Immature natural killer cell (primary cell): ENCODE measurements around the gene MXRA5. TPM values are rescaled to one million over a fixed set of nuclear protein-coding genes. Genes with fewer than 3 reads are reported as not detected.
"Not testable (repeated sequence)": the region's sequence is repeated elsewhere in the genome, so short reads cannot be mapped to it uniquely, and the experiment has no call there.

Experiments used
- DNase-seq, 3 donors: peaks; one replicate each; pipeline ENCODE4 v3.0.0; 2022; ENCODE audit warnings: mixed read lengths in 1 of 3
- H3K27ac Mint-ChIP-seq, 6 donors: one replicate each; pipeline ENCODE4 v1.8.0; 2020; ENCODE audit warnings: mixed read lengths in 6 of 6, mild to moderate bottlenecking in 5 of 6, inconsistent platforms in 4 of 6, moderate library complexity in 3 of 6
- H3K27me3 Mint-ChIP-seq, 3 donors: one replicate each; pipeline ENCODE4 v1.8.0; 2020 to 2021; ENCODE audit warnings: low read depth in 3 of 3, mild to moderate bottlenecking in 3 of 3, mixed read lengths in 3 of 3, moderate library complexity in 3 of 3, inconsistent platforms in 1 of 3
- H3K36me3 Mint-ChIP-seq, 3 donors: one replicate each; pipeline ENCODE4 v1.8.0; 2020; ENCODE audit warnings: mixed read lengths in 3 of 3, inconsistent platforms in 2 of 3, mild to moderate bottlenecking in 2 of 3
- H3K4me1 Mint-ChIP-seq, 2 donors: one replicate each; pipeline ENCODE4 v1.8.0; 2020; ENCODE audit warnings: inconsistent platforms in 2 of 2, mild to moderate bottlenecking in 2 of 2, mixed read lengths in 2 of 2, moderate library complexity in 1 of 2
- H3K4me3 Mint-ChIP-seq, 5 donors: one replicate each; pipeline ENCODE4 v1.8.0; 2020; ENCODE audit warnings: mild to moderate bottlenecking in 5 of 5, mixed read lengths in 5 of 5, inconsistent platforms in 3 of 5, moderate library complexity in 3 of 5
- H3K9me3 Mint-ChIP-seq, 6 donors: one replicate each; pipeline ENCODE4 v1.8.0; 2020; ENCODE audit warnings: mild to moderate bottlenecking in 6 of 6, mixed read lengths in 6 of 6, inconsistent platforms in 4 of 6, moderate library complexity in 3 of 6
- polyA plus RNA-seq, 3 donors: library from polyadenylated mRNA; unstranded; fragments of 300-500 nt; fragmentation: Illumina TruSeq; gene quantifications; one replicate each; pipeline ENCODE4 v1.2.3, GENCODE V29; 2021

MXRA5 gene
- polyA plus RNA-seq, 3 donors from 2014 or later = not detected

- no peak for DNase-seq
- Mint-ChIP-seq H3K9me3 (peaks cover 0 to 2% (median 0%) of the 10 kb centered on the region in 6 donors), H3K4me3 (no peak overlapping the region), H3K27me3 (peaks cover 3 to 5% (median 5%) of the 10 kb centered on the region in 3 donors), H3K36me3 (no peaks in the 10 kb centered on the region), H3K27ac (no peak overlapping the region), H3K4me1 (no peaks in the 10 kb centered on the region)
These were observed 24.2 kb upstream of the MXRA5 start for GRCh38 chrX:3370656-3371055.

- no peaks in the 10 kb centered on the region for H3K4me1 Mint-ChIP-seq
- no peak overlapping the region for H3K4me3 Mint-ChIP-seq
- no peak overlapping the region for H3K27ac Mint-ChIP-seq
- H3K27me3 Mint-ChIP-seq = peaks cover 0 to 11% (median 3%) of the 10 kb centered on the region in 3 donors
- no peak for DNase-seq
- no peaks in the 10 kb centered on the region for H3K9me3 Mint-ChIP-seq
- no peaks in the 10 kb centered on the region for H3K36me3 Mint-ChIP-seq
These were observed 16.5 kb upstream of the MXRA5 start for GRCh38 chrX:3362956-3363355.

- no peak for DNase-seq
- Mint-ChIP-seq H3K27me3 (peaks cover 0 to 14% (median 0%) of the 10 kb centered on the region in 3 donors), H3K36me3 (no peaks in the 10 kb centered on the region), H3K27ac (no peak overlapping the region), H3K9me3 (no peaks in the 10 kb centered on the region), H3K4me1 (no peaks in the 10 kb centered on the region), H3K4me3 (no peak overlapping the region)
These were observed 14.4 kb upstream of the MXRA5 start for GRCh38 chrX:3360881-3361280.

GRCh38 chrX:3352741-3353140 is 6.3 kb upstream of the MXRA5 start:
- H3K27ac Mint-ChIP-seq, DNase-seq, H3K9me3 Mint-ChIP-seq, H3K4me3 Mint-ChIP-seq, H3K36me3 Mint-ChIP-seq, H3K4me1 Mint-ChIP-seq: not testable (repeated sequence)
- peaks cover 1 to 10% (median 2%) of the 10 kb centered on the region in 3 donors for H3K27me3 Mint-ChIP-seq

- Mint-ChIP-seq H3K27ac (no peak overlapping the region), H3K27me3 (peaks cover 1 to 13% (median 2%) of the 10 kb centered on the region in 3 donors), H3K36me3 (peaks cover 0 to 7% (median 4%) of the 10 kb centered on the region in 3 donors), H3K4me1 (no peaks in the 10 kb centered on the region), H3K9me3 (peaks cover 0 to 8% (median 4%) of the 10 kb centered on the region in 6 donors), H3K4me3 (no peak overlapping the region)
- no peak for DNase-seq
These were observed 4.8 kb upstream of the MXRA5 start for GRCh38 chrX:3351276-3351675.

- peaks cover 0 to 9% (median 5%) of the 10 kb centered on the region in 6 donors for H3K9me3 Mint-ChIP-seq
- peaks cover 0 to 10% (median 4%) of the 10 kb centered on the region in 3 donors for H3K36me3 Mint-ChIP-seq
- no peak overlapping the region for H3K4me3 Mint-ChIP-seq
- H3K4me1 Mint-ChIP-seq = no peaks in the 10 kb centered on the region
- no peak overlapping the region for H3K27ac Mint-ChIP-seq
- DNase-seq = no peak
- peaks cover 7 to 15% (median 8%) of the 10 kb centered on the region in 3 donors for H3K27me3 Mint-ChIP-seq
These were observed 1.7 kb upstream of the MXRA5 start for GRCh38 chrX:3348191-3348590.

- peaks cover 7 to 15% (median 12%) of the 10 kb centered on the region in 3 donors for H3K27me3 Mint-ChIP-seq
- H3K9me3 Mint-ChIP-seq = peaks cover 0 to 8% (median 4%) of the 10 kb centered on the region in 6 donors
- no peak overlapping the region for H3K27ac Mint-ChIP-seq
These were observed 916 bp downstream of the MXRA5 start for GRCh38 chrX:3345281-3346191.

GRCh38 chrX:3343569-3343968 is 2.9 kb downstream of the MXRA5 start:
- H3K4me3 Mint-ChIP-seq, H3K36me3 Mint-ChIP-seq, H3K27ac Mint-ChIP-seq, DNase-seq, H3K9me3 Mint-ChIP-seq, H3K4me1 Mint-ChIP-seq: not testable (repeated sequence)
- H3K27me3 Mint-ChIP-seq = peaks cover 7 to 12% (median 10%) of the 10 kb centered on the region in 3 donors

More at GRCh38 chrX:3345281-3346191, 916 bp downstream of the MXRA5 start:
- no peak overlapping the region for H3K4me3 Mint-ChIP-seq
- DNase-seq = no peak
- H3K4me1 Mint-ChIP-seq = no peaks in the 10 kb centered on the region
- H3K36me3 Mint-ChIP-seq = peaks cover 0 to 10% (median 4%) of the 10 kb centered on the region in 3 donors

- no peak overlapping the region for H3K27ac Mint-ChIP-seq
- no peak overlapping the region for H3K4me3 Mint-ChIP-seq
- DNase-seq = no peak
- H3K36me3 Mint-ChIP-seq = peaks cover 0 to 4% (median 0%) of the 10 kb centered on the region in 3 donors
- no peaks in the 10 kb centered on the region for H3K4me1 Mint-ChIP-seq
- peaks cover 0 to 4% (median 0%) of the 10 kb centered on the region in 6 donors for H3K9me3 Mint-ChIP-seq
- peaks cover 2 to 12% (median 7%) of the 10 kb centered on the region in 3 donors for H3K27me3 Mint-ChIP-seq
These were observed 6.4 kb downstream of the MXRA5 start for GRCh38 chrX:3340016-3340415.

- no peak for DNase-seq
- Mint-ChIP-seq H3K4me1 (no peaks in the 10 kb centered on the region), H3K27ac (no peak overlapping the region), H3K36me3 (no peaks in the 10 kb centered on the region), H3K9me3 (no peaks in the 10 kb centered on the region), H3K27me3 (no peaks in the 10 kb centered on the region), H3K4me3 (no peak overlapping the region)
These were observed 19.8 kb downstream of the MXRA5 start for GRCh38 chrX:3326681-3327080.

GRCh38 chrX:3320471-3321046 is 25.9 kb downstream of the MXRA5 start:
- no peak overlapping the region for H3K4me3 Mint-ChIP-seq
- peaks cover 0 to 2% (median 0%) of the 10 kb centered on the region in 3 donors for H3K27me3 Mint-ChIP-seq
- no peak for DNase-seq
- no peaks in the 10 kb centered on the region for H3K4me1 Mint-ChIP-seq
- H3K36me3 Mint-ChIP-seq = no peaks in the 10 kb centered on the region
- H3K27ac Mint-ChIP-seq = no peak overlapping the region
- H3K9me3 Mint-ChIP-seq = peaks cover 0 to 4% (median 0%) of the 10 kb centered on the region in 6 donors

GRCh38 chrX:3317191-3317718 is 29.2 kb downstream of the MXRA5 start:
- H3K27me3 Mint-ChIP-seq = peaks cover 0 to 2% (median 2%) of the 10 kb centered on the region in 3 donors
- H3K4me1 Mint-ChIP-seq = no peaks in the 10 kb centered on the region
- H3K9me3 Mint-ChIP-seq = peaks cover 0 to 7% (median 0%) of the 10 kb centered on the region in 6 donors
- no peak for DNase-seq
- H3K27ac Mint-ChIP-seq = no peak overlapping the region
- H3K4me3 Mint-ChIP-seq = no peak overlapping the region
- H3K36me3 Mint-ChIP-seq = no peaks in the 10 kb centered on the region

GRCh38 chrX:3312109-3312508 is 34.3 kb downstream of the MXRA5 start:
- Mint-ChIP-seq H3K9me3 (peaks cover 0 to 3% (median 0%) of the 10 kb centered on the region in 6 donors), H3K36me3 (no peaks in the 10 kb centered on the region), H3K4me1 (no peaks in the 10 kb centered on the region), H3K4me3 (no peak overlapping the region), H3K27ac (no peak overlapping the region), H3K27me3 (peaks cover 0 to 2% (median 0%) of the 10 kb centered on the region in 3 donors)
- DNase-seq = no peak

GRCh38 chrX:3307881-3308280 is 38.6 kb downstream of the MXRA5 start:
- Mint-ChIP-seq H3K4me3 (no peak overlapping the region), H3K9me3 (no peaks in the 10 kb centered on the region), H3K27me3 (peaks cover 0 to 1% (median 0%) of the 10 kb centered on the region in 3 donors), H3K4me1 (no peaks in the 10 kb centered on the region), H3K27ac (no peak overlapping the region), H3K36me3 (no peaks in the 10 kb centered on the region)
- DNase-seq = no peak
